ENCODE results near the gene PGAM1.
A peak's percentile ranks its signal among the peaks of the same experiment; 100 is the strongest.
"Not testable (repeated sequence)": the region's sequence is repeated elsewhere in the genome, so short reads cannot be mapped to it uniquely, and the experiment has no call there.

PGAM1 gene

GRCh38 chr10:97407952-97408248, 18.1 kb upstream of the PGAM1 start:
- H3K4me3 ChIP-seq (ENCODE audit: low read depth, low read length) = no peak overlapping the region
- no peak for TF ChIP-seq CTCF (IDR thresholded peaks at IDR 0.05; ENCODE audit: low read depth, low read length)

GRCh38 chr10:97408496-97408992, 17.4 kb upstream of the PGAM1 start:
- no peak for TF ChIP-seq CTCF (IDR thresholded peaks at IDR 0.05; ENCODE audit: low read depth, low read length)
- H3K4me3 ChIP-seq (ENCODE audit: low read depth, low read length) = no peak overlapping the region

GRCh38 chr10:97411406-97411805, 14.6 kb upstream of the PGAM1 start:
- H3K4me3 ChIP-seq (ENCODE audit: low read depth, low read length) = no peak overlapping the region
- TF ChIP-seq CTCF (IDR thresholded peaks at IDR 0.05; ENCODE audit: low read depth, low read length) = no peak

GRCh38 chr10:97412891-97413304, 13.1 kb upstream of the PGAM1 start:
- H3K4me3 ChIP-seq (ENCODE audit: low read depth, low read length) = no peak overlapping the region
- no peak for TF ChIP-seq CTCF (IDR thresholded peaks at IDR 0.05; ENCODE audit: low read depth, low read length)

- TF ChIP-seq CTCF (IDR thresholded peaks at IDR 0.05; ENCODE audit: low read depth, low read length) = no peak
- no peak overlapping the region for H3K4me3 ChIP-seq (ENCODE audit: low read depth, low read length)
These were observed 9.4 kb upstream of the PGAM1 start for GRCh38 chr10:97416565-97416964.

- H3K4me3 ChIP-seq (ENCODE audit: low read depth, low read length) = not testable (repeated sequence)
These were observed 2.3 kb upstream of the PGAM1 start for GRCh38 chr10:97423757-97424098.

GRCh38 chr10:97426776-97427570, 982 bp downstream of the PGAM1 start:
- no peak for TF ChIP-seq CTCF (IDR thresholded peaks at IDR 0.05; ENCODE audit: low read depth, low read length)
- H3K4me3 ChIP-seq (ENCODE audit: low read depth, low read length) = peak overlapping the region; percentile 91

Data from WI38 (cell line).